ENCODE data around the gene CLDN10.

The CLDN10 gene

DNA sequence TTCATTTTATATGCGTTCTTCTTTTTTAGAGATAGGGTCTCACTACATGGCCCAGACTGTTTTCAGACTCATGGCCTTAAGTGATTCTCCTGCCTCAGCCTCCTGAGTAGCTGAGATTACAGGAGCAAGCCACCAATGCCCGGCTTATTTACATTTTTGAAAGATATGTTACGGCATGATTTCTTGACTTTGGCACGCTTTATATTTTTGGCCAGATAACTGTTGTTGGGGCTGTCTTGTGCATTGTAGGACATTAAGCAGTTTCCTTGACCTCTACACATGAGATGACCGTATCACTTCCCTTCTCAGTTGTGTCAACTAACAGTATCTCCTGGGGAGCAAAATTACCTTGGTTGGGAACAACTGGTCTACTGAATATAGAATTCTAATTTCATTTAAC is 28.9 kb upstream of the CLDN10 start:
- Histone ChIP-seq H2AFZ (ENCODE audit: low read depth, low read length) (no peak overlapping the region), H3K36me3 (ENCODE audit: insufficient read depth, low read length) (no peaks in the 10 kb centered on the region), H3K4me1 (ENCODE audit: insufficient read depth, low read length) (no peaks in the 10 kb centered on the region), H3K27me3 (ENCODE audit: insufficient read depth, low read length) (no peaks in the 10 kb centered on the region), H3K4me3 (ENCODE audit: low read length) (no peak overlapping the region), H3K9me3 (ENCODE audit: low read length) (no peaks in the 10 kb centered on the region)

DNA sequence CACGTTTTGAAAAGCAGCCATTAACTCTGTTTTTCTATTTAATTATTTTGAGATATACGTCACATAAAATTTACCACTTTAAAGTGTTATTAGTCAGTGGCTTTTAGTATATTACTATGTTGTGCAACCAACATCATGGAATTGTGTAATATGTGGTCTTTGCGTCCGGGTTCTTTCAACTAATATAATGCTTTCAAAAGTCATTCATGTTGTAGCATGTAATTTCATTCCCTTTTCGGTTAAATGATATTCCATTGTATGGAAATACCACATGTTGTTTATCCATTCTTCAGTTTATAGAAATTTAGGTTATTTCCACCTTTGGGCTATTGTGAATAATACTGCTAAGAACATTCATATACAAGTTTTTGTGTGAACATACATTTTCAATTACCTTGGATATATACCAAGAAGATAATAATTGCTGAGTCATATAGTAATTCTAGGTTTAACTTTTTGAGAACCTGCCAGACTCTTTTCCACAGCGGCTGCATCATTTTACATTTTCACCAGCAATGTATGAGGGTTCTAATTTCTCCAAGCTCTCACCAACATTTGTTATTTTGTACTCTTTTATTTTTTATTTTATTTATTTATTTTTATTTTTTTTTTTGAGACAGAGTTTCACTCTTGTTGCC is 28.1 kb upstream of the CLDN10 start:
- H2AFZ ChIP-seq (ENCODE audit: low read depth, low read length): no peak overlapping the region

DNA sequence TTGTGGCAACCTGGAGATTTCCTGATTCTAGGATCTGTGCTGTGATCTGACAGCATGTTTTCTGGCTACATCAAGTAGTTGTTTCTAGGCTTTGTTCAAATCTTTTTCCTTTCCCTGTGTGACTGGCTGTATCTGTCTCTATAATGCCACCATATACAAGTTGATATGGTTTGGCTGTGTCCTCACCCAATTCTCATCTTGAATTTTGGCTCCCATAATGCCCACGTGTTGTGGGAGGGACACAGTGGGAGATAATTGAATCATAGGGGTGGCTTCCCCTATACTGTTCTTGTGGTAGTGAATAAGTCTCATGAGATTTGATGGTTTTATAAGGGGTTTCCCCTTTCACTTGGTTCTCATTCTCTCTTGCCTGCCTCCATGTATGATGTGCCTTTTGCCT is 24.6 kb upstream of the CLDN10 start:
- Histone ChIP-seq H3K27me3 (ENCODE audit: insufficient read depth, low read length) (no peaks in the 10 kb centered on the region), H3K9me3 (ENCODE audit: low read length) (no peaks in the 10 kb centered on the region), H3K4me3 (ENCODE audit: low read length) (no peak overlapping the region), H3K4me1 (ENCODE audit: insufficient read depth, low read length) (no peaks in the 10 kb centered on the region), H3K36me3 (ENCODE audit: insufficient read depth, low read length) (no peaks in the 10 kb centered on the region), H2AFZ (ENCODE audit: low read depth, low read length) (no peak overlapping the region)

More for the DNA sequence above, 28.1 kb upstream of the CLDN10 start:
- H3K4me1 ChIP-seq (ENCODE audit: insufficient read depth, low read length): no peaks in the 10 kb centered on the region
- H3K4me3 ChIP-seq (ENCODE audit: low read length): no peak overlapping the region
- no peaks in the 10 kb centered on the region for H3K36me3 ChIP-seq (ENCODE audit: insufficient read depth, low read length)
- no peaks in the 10 kb centered on the region for H3K9me3 ChIP-seq (ENCODE audit: low read length)
- no peaks in the 10 kb centered on the region for H3K27me3 ChIP-seq (ENCODE audit: insufficient read depth, low read length)

DNA sequence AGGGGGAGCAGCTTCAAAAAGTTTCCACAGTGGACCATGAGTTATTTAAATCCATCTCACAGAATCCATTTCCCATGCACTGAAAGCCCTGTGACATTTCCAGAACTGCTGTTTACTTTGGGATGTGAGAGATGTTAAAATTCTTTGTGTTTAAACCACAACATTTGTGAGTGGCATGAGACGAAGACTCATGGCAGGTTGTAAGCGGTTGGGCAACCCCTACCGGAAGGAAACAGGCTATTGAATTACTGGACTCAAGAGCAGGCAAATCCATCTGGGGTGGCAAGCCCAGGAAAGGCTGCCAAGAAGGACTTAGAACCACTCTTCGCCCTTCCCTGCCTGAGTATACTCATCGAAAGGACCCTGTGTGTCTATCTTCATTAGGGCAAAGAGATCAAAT is 22.3 kb upstream of the CLDN10 start:
- Histone ChIP-seq H3K9me3 (ENCODE audit: low read length) (no peaks in the 10 kb centered on the region), H3K36me3 (ENCODE audit: insufficient read depth, low read length) (no peaks in the 10 kb centered on the region), H2AFZ (ENCODE audit: low read depth, low read length) (no peak overlapping the region), H3K4me3 (ENCODE audit: low read length) (no peak overlapping the region), H3K4me1 (ENCODE audit: insufficient read depth, low read length) (no peaks in the 10 kb centered on the region), H3K27me3 (ENCODE audit: insufficient read depth, low read length) (no peaks in the 10 kb centered on the region)

DNA sequence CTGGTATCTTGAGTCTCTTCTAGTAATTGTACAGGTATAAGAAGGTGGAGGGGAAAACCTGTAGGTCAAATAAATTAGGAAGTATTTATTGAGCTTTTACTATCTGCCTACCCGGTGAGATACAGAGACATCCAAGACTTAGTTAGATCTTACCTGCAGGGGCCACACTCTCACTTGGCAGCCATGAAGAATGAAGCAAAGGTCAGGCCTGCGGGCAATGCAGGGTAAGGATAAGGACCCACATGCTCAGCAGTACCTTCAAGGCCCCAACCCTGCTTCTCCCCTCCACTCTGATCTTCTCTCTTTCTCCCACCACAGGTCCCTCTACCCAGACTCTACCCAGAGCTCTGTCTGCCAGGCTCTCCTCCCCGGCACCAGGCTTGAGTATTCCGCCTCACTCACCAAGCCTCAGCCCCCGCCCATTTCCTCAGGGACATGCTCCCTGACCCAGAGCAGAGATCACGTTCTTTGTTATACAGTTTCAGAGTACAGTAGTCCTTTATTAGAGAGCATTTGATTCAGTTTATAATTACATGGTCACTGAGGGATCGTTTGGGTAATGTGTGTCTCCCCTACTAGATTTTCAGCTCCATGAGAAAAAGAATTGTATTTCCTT is 18.9 kb upstream of the CLDN10 start:
- no peaks in the 10 kb centered on the region for H3K4me1 ChIP-seq (ENCODE audit: insufficient read depth, low read length)
- no peak overlapping the region for H2AFZ ChIP-seq (ENCODE audit: low read depth, low read length)
- no peaks in the 10 kb centered on the region for H3K9me3 ChIP-seq (ENCODE audit: low read length)
- H3K4me3 ChIP-seq (ENCODE audit: low read length): no peak overlapping the region
- H3K36me3 ChIP-seq (ENCODE audit: insufficient read depth, low read length): no peaks in the 10 kb centered on the region
- H3K27me3 ChIP-seq (ENCODE audit: insufficient read depth, low read length): no peaks in the 10 kb centered on the region

DNA sequence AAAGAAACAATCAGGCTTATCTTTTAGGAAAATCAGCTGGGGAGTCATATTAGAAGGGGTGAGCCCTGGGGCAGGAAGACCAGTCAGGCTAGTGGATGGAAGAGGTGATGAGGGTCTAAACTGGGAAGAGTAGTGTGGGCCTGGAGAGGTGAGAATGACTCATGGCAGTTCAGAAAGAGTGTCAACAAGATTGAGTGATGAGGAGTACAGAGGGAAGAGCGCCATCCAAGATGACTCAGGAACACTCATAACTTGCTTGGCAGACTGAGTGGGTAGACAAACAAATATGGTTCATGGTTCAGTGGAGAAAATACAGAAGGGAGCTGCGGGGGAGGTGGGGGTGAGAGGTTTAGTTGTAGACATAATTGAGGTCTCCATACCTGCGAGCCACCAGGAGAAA is 17.3 kb upstream of the CLDN10 start:
- no peaks in the 10 kb centered on the region for H3K9me3 ChIP-seq (ENCODE audit: low read length)
- H3K4me1 ChIP-seq (ENCODE audit: insufficient read depth, low read length): no peaks in the 10 kb centered on the region
- H3K27me3 ChIP-seq (ENCODE audit: insufficient read depth, low read length): no peaks in the 10 kb centered on the region
- H3K36me3 ChIP-seq (ENCODE audit: insufficient read depth, low read length): no peaks in the 10 kb centered on the region
- no peak overlapping the region for H3K4me3 ChIP-seq (ENCODE audit: low read length)
- H2AFZ ChIP-seq (ENCODE audit: low read depth, low read length): no peak overlapping the region

DNA sequence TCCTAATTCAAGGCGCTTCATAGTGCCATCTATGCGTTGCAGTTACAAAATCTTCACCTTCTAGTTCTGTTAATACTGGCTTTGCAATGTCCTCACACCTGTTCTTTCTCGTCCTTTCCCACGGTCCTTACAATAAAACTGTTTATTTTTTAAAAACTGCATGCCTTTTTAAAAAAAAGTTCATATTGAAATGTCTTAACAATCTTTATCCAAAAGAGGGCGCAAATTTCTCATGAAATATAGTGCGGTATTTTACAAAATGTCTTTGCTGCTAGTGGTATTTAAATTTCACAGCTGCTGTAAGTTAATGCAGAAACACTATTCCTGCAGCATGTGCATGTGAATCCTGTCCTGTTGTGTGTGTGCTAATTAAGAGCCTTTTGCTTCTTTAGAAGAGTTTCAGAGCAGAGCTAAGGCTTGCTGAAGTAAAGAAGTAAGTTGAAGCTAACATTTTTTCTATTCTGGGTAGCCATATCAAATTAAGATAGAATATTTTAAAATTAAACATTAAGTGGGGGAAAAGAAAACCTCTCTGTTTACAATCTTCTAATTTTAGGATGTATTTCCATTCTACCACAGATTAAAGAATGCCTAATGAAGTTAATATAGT is 15.8 kb upstream of the CLDN10 start:
- H2AFZ ChIP-seq (ENCODE audit: low read depth, low read length): no peak overlapping the region
- H3K27me3 ChIP-seq (ENCODE audit: insufficient read depth, low read length): no peaks in the 10 kb centered on the region

DNA sequence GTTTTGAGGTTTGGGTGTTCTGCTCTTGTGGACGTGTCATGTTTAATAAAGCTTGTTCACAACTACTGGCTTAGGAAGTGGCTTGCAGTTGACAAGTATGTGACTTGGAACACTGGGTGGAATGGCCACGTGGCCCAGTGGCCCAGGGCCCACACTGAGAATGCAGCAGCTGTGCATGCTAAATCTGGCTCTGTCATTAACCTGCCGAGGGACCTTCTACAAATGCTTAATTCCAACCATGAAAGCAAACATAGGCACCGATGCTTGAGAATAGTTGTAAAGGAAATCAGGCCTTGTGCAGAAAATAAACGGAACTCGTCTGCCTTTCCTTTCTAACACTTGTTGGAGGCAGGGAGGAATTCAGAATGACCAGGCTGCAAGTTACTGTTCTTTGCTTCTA is 11.6 kb upstream of the CLDN10 start:
- Histone ChIP-seq H3K27me3 (ENCODE audit: insufficient read depth, low read length) (no peaks in the 10 kb centered on the region), H3K9me3 (ENCODE audit: low read length) (no peaks in the 10 kb centered on the region), H3K36me3 (ENCODE audit: insufficient read depth, low read length) (no peaks in the 10 kb centered on the region), H2AFZ (ENCODE audit: low read depth, low read length) (no peak overlapping the region), H3K4me3 (ENCODE audit: low read length) (no peak overlapping the region), H3K4me1 (ENCODE audit: insufficient read depth, low read length) (peaks cover 4% of the 10 kb centered on the region)

More for the DNA sequence above, 15.8 kb upstream of the CLDN10 start:
- peaks cover 4% of the 10 kb centered on the region for H3K4me1 ChIP-seq (ENCODE audit: insufficient read depth, low read length)
- H3K36me3 ChIP-seq (ENCODE audit: insufficient read depth, low read length): no peaks in the 10 kb centered on the region
- H3K9me3 ChIP-seq (ENCODE audit: low read length): no peaks in the 10 kb centered on the region
- H3K4me3 ChIP-seq (ENCODE audit: low read length): no peak overlapping the region

DNA sequence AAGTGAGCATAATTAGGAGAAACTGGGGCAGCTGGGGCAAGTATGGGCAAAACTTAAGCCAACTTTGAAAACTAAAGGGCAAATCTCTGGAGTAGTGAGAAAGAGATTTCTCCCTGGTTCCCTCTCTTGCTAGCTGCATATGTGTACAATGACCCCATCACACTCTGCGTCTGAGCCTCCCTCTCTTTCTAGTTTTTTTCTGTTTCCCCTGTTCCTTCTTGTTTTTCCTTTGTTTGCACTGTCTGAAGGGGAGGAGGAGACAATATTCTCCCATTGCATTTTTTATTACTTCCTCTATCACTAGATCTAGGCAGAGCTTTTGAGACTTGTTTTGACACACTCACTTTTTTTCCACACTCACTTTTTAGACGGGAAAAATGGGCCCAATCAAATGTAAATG is 11.2 kb upstream of the CLDN10 start:
- Histone ChIP-seq H2AFZ (ENCODE audit: low read depth, low read length) (no peak overlapping the region), H3K9me3 (ENCODE audit: low read length) (no peaks in the 10 kb centered on the region), H3K27me3 (ENCODE audit: insufficient read depth, low read length) (no peaks in the 10 kb centered on the region), H3K4me1 (ENCODE audit: insufficient read depth, low read length) (peaks cover 4% of the 10 kb centered on the region), H3K4me3 (ENCODE audit: low read length) (no peak overlapping the region), H3K36me3 (ENCODE audit: insufficient read depth, low read length) (no peaks in the 10 kb centered on the region)

DNA sequence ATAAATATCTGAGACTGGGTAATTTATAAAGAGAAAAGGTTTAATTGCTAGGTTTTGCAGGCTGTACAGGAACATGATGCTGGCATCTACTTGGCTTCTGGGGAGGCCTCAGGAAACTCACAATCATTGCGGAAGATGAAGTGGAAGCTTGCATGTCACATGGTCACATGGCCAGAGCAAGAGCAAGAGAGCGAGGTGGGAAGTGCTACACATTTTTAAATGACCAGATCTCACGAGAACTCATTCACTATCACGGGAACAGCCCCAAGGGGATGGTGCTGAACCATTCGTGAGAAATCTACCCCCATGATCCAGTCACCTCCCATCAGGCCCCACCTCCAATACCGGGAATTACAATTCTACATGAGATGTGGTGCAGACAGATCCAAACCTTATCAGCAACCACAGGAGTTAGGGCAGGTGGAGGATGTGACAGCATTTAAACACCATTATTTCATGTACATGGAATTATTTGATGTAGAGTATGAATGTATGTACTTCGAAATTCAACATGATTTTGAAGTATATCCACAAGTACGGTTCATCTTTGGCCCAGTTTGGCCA is 10.5 kb upstream of the CLDN10 start:
- Histone ChIP-seq H3K4me3 (ENCODE audit: low read length) (no peak overlapping the region), H3K4me1 (ENCODE audit: insufficient read depth, low read length) (peaks cover 4% of the 10 kb centered on the region), H3K9me3 (ENCODE audit: low read length) (no peaks in the 10 kb centered on the region), H2AFZ (ENCODE audit: low read depth, low read length) (no peak overlapping the region), H3K27me3 (ENCODE audit: insufficient read depth, low read length) (no peaks in the 10 kb centered on the region), H3K36me3 (ENCODE audit: insufficient read depth, low read length) (no peaks in the 10 kb centered on the region)

DNA sequence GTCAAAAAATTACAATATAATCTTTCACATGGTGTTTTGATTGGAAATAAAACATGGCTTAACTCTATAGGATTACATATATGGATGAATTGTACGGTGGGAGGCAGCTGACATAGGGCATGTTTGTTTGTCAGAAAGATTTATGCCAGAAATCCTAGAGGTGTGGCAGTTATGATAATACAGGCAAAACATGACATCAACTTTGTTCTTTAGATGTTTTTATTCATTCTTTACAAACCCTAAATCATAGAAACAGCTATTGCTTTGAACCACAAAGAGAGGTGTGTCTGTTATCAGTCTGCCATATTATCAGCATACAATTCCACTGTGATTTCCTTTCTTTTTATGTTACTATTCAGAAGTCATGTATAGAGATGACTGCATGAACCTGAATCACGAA is 8.2 kb upstream of the CLDN10 start:
- Histone ChIP-seq H3K27me3 (ENCODE audit: insufficient read depth, low read length) (peaks cover 8% of the 10 kb centered on the region), H2AFZ (ENCODE audit: low read depth, low read length) (no peak overlapping the region), H3K4me3 (ENCODE audit: low read length) (no peak overlapping the region), H3K9me3 (ENCODE audit: low read length) (no peaks in the 10 kb centered on the region), H3K36me3 (ENCODE audit: insufficient read depth, low read length) (no peaks in the 10 kb centered on the region), H3K4me1 (ENCODE audit: insufficient read depth, low read length) (peaks cover 4% of the 10 kb centered on the region)

DNA sequence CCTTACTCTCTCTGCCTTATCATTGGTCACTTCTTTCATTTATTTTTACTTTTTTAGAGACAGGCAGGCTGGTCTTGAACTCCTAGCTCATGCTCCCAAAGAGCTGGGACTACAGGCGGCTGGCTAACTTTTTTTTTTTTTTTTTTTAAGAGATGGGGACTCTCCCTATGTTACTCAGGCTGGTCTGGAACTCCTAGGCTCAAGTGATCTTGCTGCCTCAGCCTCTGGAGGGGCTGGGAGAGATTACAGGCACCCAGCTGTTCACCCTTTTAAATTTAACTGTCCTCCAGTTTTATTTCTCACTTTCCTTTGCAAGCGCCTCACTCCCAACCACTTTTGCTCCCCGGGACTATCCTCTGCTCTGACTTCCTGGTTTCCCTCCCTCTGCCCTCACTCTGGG is 5.6 kb upstream of the CLDN10 start:
- H2AFZ ChIP-seq (ENCODE audit: low read depth, low read length): no peak overlapping the region
- peaks cover 24% of the 10 kb centered on the region for H3K27me3 ChIP-seq (ENCODE audit: insufficient read depth, low read length)
- peaks cover 2% of the 10 kb centered on the region for H3K9me3 ChIP-seq (ENCODE audit: low read length)
- no peak overlapping the region for H3K4me3 ChIP-seq (ENCODE audit: low read length)
- H3K4me1 ChIP-seq (ENCODE audit: insufficient read depth, low read length): no peaks in the 10 kb centered on the region
- no peaks in the 10 kb centered on the region for H3K36me3 ChIP-seq (ENCODE audit: insufficient read depth, low read length)

DNA sequence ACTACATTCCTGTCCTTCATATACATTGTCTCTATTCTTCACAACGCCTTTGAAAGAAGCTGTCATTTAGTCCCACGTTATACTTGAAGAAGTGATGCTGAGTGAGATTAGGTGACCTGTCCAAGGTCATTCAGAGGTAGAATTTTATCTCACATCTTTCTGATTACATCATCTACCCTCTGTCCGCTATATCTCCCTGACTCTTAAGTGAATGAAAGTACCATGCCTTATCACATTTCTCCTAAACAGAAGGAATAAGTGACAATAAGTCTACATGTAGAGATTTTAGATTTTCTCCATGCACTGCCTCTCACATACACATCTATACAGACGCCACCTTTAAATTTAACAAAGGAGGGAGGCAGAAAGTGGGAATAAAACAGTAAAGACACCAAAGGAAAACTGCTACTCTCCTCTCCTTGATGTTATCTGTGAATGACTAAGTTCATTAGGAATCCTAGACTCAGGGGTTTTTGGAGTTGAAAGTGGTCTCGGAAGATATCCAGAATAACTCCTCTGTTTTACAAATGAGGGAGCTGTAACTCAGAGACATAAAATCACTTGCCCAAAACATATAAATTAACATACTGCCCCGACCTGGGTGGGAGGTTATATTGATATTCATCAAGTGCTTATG is 4.9 kb upstream of the CLDN10 start:
- no peak overlapping the region for H2AFZ ChIP-seq (ENCODE audit: low read depth, low read length)
- H3K36me3 ChIP-seq (ENCODE audit: insufficient read depth, low read length): no peaks in the 10 kb centered on the region
- H3K27me3 ChIP-seq (ENCODE audit: insufficient read depth, low read length): peaks cover 28% of the 10 kb centered on the region
- peaks cover 3% of the 10 kb centered on the region for H3K9me3 ChIP-seq (ENCODE audit: low read length)
- no peaks in the 10 kb centered on the region for H3K4me1 ChIP-seq (ENCODE audit: insufficient read depth, low read length)
- H3K4me3 ChIP-seq (ENCODE audit: low read length): no peak overlapping the region
